Measurements from ENCODE around the gene SFN. TPM values are rescaled to one million over a fixed set of nuclear protein-coding genes. Genes with fewer than 3 reads are reported as not detected.
A peak's percentile ranks its signal among the peaks of the same experiment; 100 is the strongest.

SFN gene
- total and polyA plus RNA-seq, 2 of the 13 experiments (the other 11 are each of a cell fraction or from before 2014, with no cell fraction given) = 4.3 to 5.6 TPM

- TF ChIP-seq SNAPC2 (CRISPR knock-in tag; IDR thresholded peaks at IDR 0.05) (no peak), ZNF766 (CRISPR knock-in tag; IDR thresholded peaks at IDR 0.05; ENCODE audit: borderline replicate concordance) (peak; percentile 90), ZNF205 (CRISPR knock-in tag; IDR thresholded peaks at IDR 0.05) (no peak), ZC3H13 (CRISPR knock-in tag; IDR thresholded peaks at IDR 0.05) (no peak; the same call in 1 of the 2 replicates), ZNF597 (CRISPR knock-in tag; IDR thresholded peaks at IDR 0.05) (no peak), ZBTB34 (CRISPR knock-in tag; IDR thresholded peaks at IDR 0.05) (no peak), ZNF580 (CRISPR knock-in tag; IDR thresholded peaks at IDR 0.05; ENCODE audit: borderline replicate concordance, low read depth) (peak; percentile 28; the same call in 1 of the 2 replicates), MXI1 (IDR thresholded peaks at IDR 0.05; ENCODE audit: borderline replicate concordance, low read depth, low read length) (peak; percentile 80; the same call in 1 of the 3 replicates), ZNF407 (CRISPR knock-in tag; IDR thresholded peaks at IDR 0.05; ENCODE audit: not compliant biosample characterization) (no peak), ZNF605 (CRISPR knock-in tag; IDR thresholded peaks at IDR 0.05) (peak; percentile 65), PLRG1 (conservative IDR thresholded peaks at IDR 0.05) (no peak), ZNF792 (CRISPR knock-in tag; IDR thresholded peaks at IDR 0.05) (peak; percentile 55; the same call in 1 of the 2 replicates), HMGXB4 (CRISPR knock-in tag; IDR thresholded peaks at IDR 0.05; ENCODE audit: borderline replicate concordance in 1 of 2, low read depth in 1 of 2) (peak; percentile 44 to 52; a peak in 3 of 4 replicates), ARID2 (CRISPR knock-in tag; IDR thresholded peaks at IDR 0.05; ENCODE audit: borderline replicate concordance) (peak; percentile 49; the same call in 1 of the 2 replicates)
Observed at GRCh38 chr1:26864610-26865480, 1.9 kb downstream of the SFN start (continued).

All from HepG2 (cell line).